Breast epithelium (tissue), 3 donors: ENCODE measurements around the gene TAOK2.

ENCODE experiments used
- CTCF ChIP-seq, 3 donors: fragments of 450-650 bp; IDR thresholded peaks; one replicate each; pipeline ENCODE4 v1.5.1; 2016 to 2017; ENCODE audit warnings: antibody characterized with exemption in 3 of 3, mild to moderate bottlenecking in 3 of 3, moderate library complexity in 3 of 3
- POLR2A ChIP-seq: fragments of 450-650 bp; IDR thresholded peaks from one replicate; pipeline ENCODE4 v1.6.1; 2016; ENCODE audit warnings: antibody characterized with exemption, mild to moderate bottlenecking, moderate library complexity
- POLR2AphosphoS5 ChIP-seq, 3 donors: sonication (generic); formaldehyde crosslinking; IDR thresholded peaks; one replicate each; pipeline ENCODE4 v1.6.1; 2017; ENCODE audit warnings: antibody characterized with exemption in 3 of 3

- TF ChIP-seq CTCF (IDR thresholded peaks at IDR 0.05) (no peak), POLR2A (no peak), POLR2AphosphoS5 (IDR thresholded peaks at IDR 0.05) (no peak)
Measured at GRCh38 chr16:29943846-29944799, 29.5 kb upstream of the TAOK2 start.
